Measurements from ENCODE around the gene NINJ2.

DNA sequence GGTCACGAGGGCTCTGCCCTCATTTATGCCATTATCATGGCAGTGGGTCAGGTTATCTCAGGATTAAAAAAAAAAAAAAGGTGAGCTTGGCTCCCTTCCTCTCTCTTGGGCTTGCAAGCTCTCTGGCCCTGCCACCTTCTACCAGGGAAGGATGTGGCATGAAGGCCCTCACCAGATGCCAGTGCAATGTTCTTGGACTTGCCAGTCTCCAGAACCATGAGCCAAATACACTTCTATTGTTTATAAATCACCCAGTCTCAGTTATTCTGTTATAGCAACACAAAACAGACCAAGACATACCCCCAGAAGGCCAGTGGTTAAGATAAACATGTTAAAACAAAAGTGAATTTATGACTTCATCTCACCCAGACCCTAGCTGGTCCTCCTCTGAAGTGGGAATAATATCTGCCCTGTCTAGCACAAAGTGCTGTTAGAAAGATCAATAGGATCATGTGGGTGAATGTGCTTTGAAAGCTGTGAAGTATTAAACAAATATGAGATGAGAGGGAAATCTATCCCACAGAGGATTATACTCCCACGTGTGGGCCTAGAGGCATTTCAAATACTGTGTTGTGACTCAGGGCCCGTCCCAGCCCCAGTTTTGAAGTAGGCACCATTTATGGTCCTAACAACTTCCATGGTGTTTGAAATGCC lies 88.6 kb downstream of the NINJ2 start:
- TF ChIP-seq POLR2A (IDR thresholded peaks at IDR 0.05; ENCODE audit: extremely low read depth, insufficient read length): no peak
- TF ChIP-seq, protein P1, sequence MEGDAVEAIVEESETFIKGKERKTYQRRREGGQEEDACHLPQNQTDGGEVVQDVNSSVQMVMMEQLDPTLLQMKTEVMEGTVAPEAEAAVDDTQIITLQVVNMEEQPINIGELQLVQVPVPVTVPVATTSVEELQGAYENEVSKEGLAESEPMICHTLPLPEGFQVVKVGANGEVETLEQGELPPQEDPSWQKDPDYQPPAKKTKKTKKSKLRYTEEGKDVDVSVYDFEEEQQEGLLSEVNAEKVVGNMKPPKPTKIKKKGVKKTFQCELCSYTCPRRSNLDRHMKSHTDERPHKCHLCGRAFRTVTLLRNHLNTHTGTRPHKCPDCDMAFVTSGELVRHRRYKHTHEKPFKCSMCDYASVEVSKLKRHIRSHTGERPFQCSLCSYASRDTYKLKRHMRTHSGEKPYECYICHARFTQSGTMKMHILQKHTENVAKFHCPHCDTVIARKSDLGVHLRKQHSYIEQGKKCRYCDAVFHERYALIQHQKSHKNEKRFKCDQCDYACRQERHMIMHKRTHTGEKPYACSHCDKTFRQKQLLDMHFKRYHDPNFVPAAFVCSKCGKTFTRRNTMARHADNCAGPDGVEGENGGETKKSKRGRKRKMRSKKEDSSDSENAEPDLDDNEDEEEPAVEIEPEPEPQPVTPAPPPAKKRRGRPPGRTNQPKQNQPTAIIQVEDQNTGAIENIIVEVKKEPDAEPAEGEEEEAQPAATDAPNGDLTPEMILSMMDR (IDR thresholded peaks at IDR 0.05; ENCODE audit: low read depth, low read length): no peak
